Muscle of leg (tissue), 16 donors: ENCODE results near the gene NXF2B. TPM values are rescaled to one million over a fixed set of nuclear protein-coding genes. Genes with fewer than 3 reads are reported as not detected.
A peak's percentile ranks its signal among the peaks of the same experiment; 100 is the strongest.
"Not testable (repeated sequence)": the region's sequence is repeated elsewhere in the genome, so short reads cannot be mapped to it uniquely, and the experiment has no call there.

ENCODE experiments used
- DNase-seq: peaks from one replicate; pipeline ENCODE4 v3.0.0; 2013
- H3K27ac ChIP-seq: one replicate; pipeline ENCODE4 v1.5.1; 2013; ENCODE audit warnings: mild to moderate bottlenecking, low read length, control low read depth
- H3K27me3 ChIP-seq: one replicate; pipeline ENCODE4 v1.6.1; 2013; ENCODE audit warnings: low read length; ENCODE audit not compliant: control insufficient read depth, insufficient read depth
- H3K36me3 ChIP-seq: one replicate; pipeline ENCODE4 v1.6.1; 2013; ENCODE audit warnings: low read length; ENCODE audit not compliant: control insufficient read depth, insufficient read depth
- H3K4me1 ChIP-seq: one replicate; pipeline ENCODE4 v1.6.1; 2013; ENCODE audit warnings: low read length; ENCODE audit not compliant: control insufficient read depth, insufficient read depth
- H3K4me3 ChIP-seq: one replicate; pipeline ENCODE4 v1.5.1; 2013; ENCODE audit warnings: low read length, control low read depth
- H3K9me3 ChIP-seq: replicated peaks from 2 replicates; pipeline ENCODE4 v1.6.1; 2013; ENCODE audit warnings: low read depth, low read length; ENCODE audit not compliant: control insufficient read depth
- WGBS: methylation state at CpG from one replicate; pipeline ENCODE4 v1.1.5; 2013; ENCODE audit warnings: missing lambda C conversion rate; ENCODE audit not compliant: insufficient coverage; 5-methylcytosine and 5-hydroxymethylcytosine counted together
- long read RNA-seq, 11 donors: transcript quantifications; one replicate each; lab custom pipeline, GENCODE V29; 2026
- polyA plus RNA-seq, 8 donors: library from polyadenylated mRNA; unstranded; fragments of 120-200 nt; gene quantifications; one replicate each; pipeline versions ENCODE4 v1.2.1 to v1.2.3, GENCODE V29; 2013; ENCODE audit warnings: inconsistent platforms in 1 of 8, low replicate concordance in 1 of 8; ENCODE audit not compliant: insufficient read length in 8 of 8, insufficient read depth in 1 of 8
- total RNA-seq: library from RNA; stranded (reverse); fragments of 120-200 nt; gene quantifications from one replicate; pipeline ENCODE4 v1.2.4, GENCODE V29; 2013

NXF2B gene
- total RNA-seq = not detected
- not detected for polyA plus RNA-seq
- long read RNA-seq, donor 1 = 0 reads
- long read RNA-seq, donor 2 = 0 reads
- long read RNA-seq, donor 3 = 0 reads
- long read RNA-seq, donor 4 = 0 reads
- long read RNA-seq, donor 5 = 0 reads
- long read RNA-seq, donor 6 = 0 reads
- long read RNA-seq, donor 7 = 0 reads
- long read RNA-seq, donor 8 = 0 reads
- long read RNA-seq, donor 9 = 0 reads
- long read RNA-seq, donor 10 = 0 reads
- long read RNA-seq, donor 11 = 0 reads

GRCh38 chrX:102439908-102440307 is at the start of gene NXF2B:
Gene NXF2B (minus strand): TSS chrX:102440008. CDS start chrX:102380036, 59,972 bp downstream.
- H3K27ac ChIP-seq, H3K4me3 ChIP-seq, H3K27me3 ChIP-seq, H3K36me3 ChIP-seq, H3K4me1 ChIP-seq, H3K9me3 ChIP-seq, DNase-seq: not testable (repeated sequence)
- no CpG with 5 or more reads among the region's 11 CpGs for WGBS

GRCh38 chrX:102478765-102479164 is 39.0 kb upstream of the NXF2B start:
- not testable (repeated sequence) for H3K36me3 ChIP-seq, H3K9me3 ChIP-seq, H3K4me3 ChIP-seq, H3K27ac ChIP-seq, DNase-seq, H3K4me1 ChIP-seq, H3K27me3 ChIP-seq
- WGBS = no CpG with 5 or more reads among the region's 5 CpGs

GRCh38 chrX:102471762-102472220 is 32.0 kb upstream of the NXF2B start, which contains the start of gene TCP11X2:
Gene TCP11X2 (minus strand): TSS chrX:102471812.
- H3K4me3 ChIP-seq, DNase-seq, H3K4me1 ChIP-seq, H3K36me3 ChIP-seq, H3K9me3 ChIP-seq, H3K27me3 ChIP-seq, H3K27ac ChIP-seq: not testable (repeated sequence)
- no CpG with 5 or more reads among the region's 17 CpGs for WGBS

- H3K4me1 ChIP-seq, H3K4me3 ChIP-seq, DNase-seq, H3K9me3 ChIP-seq, H3K36me3 ChIP-seq, H3K27ac ChIP-seq, H3K27me3 ChIP-seq: not testable (repeated sequence)
- whole genome bisulfite sequencing = no CpG with 5 or more reads among the region's 3 CpGs
Measured at GRCh38 chrX:102470215-102470614, 30.4 kb upstream of the NXF2B start.

- not testable (repeated sequence) for H3K36me3 ChIP-seq, H3K27ac ChIP-seq, DNase-seq, H3K4me3 ChIP-seq, H3K4me1 ChIP-seq, H3K9me3 ChIP-seq, H3K27me3 ChIP-seq
- no CpG with 5 or more reads among the region's 4 CpGs for WGBS
Measured at GRCh38 chrX:102458615-102459014, 18.8 kb upstream of the NXF2B start.

- H3K27me3 ChIP-seq, H3K36me3 ChIP-seq, H3K9me3 ChIP-seq, DNase-seq, H3K4me3 ChIP-seq, H3K4me1 ChIP-seq, H3K27ac ChIP-seq: not testable (repeated sequence)
- WGBS = no CpG with 5 or more reads among the region's 4 CpGs
Measured at GRCh38 chrX:102414493-102414892, 25.3 kb downstream of the NXF2B start.

GRCh38 chrX:102345916-102346315 is 93.9 kb downstream of the NXF2B start:
- peak; percentile 48 for DNase-seq
- no peak overlapping the region for H3K27ac ChIP-seq
- WGBS = 43% methylated on average over 2 of the region's 3 CpGs
- peaks cover 4% of the 10 kb centered on the region for H3K9me3 ChIP-seq
- no peaks in the 10 kb centered on the region for H3K4me1 ChIP-seq
- no peak overlapping the region for H3K4me3 ChIP-seq
- H3K36me3 ChIP-seq = no peaks in the 10 kb centered on the region
- peaks cover 2% of the 10 kb centered on the region for H3K27me3 ChIP-seq

- DNase-seq = no peak
- WGBS = 0% methylated on average over 1 of the region's 2 CpGs
- H3K27me3 ChIP-seq = peaks cover 6% of the 10 kb centered on the region
- no peaks in the 10 kb centered on the region for H3K4me1 ChIP-seq
- H3K36me3 ChIP-seq = no peaks in the 10 kb centered on the region
- no peak overlapping the region for H3K27ac ChIP-seq
- no peak overlapping the region for H3K4me3 ChIP-seq
- no peaks in the 10 kb centered on the region for H3K9me3 ChIP-seq
Measured at GRCh38 chrX:102341867-102342266, 97.9 kb downstream of the NXF2B start.

- DNase-seq = peak; percentile 5
- Histone ChIP-seq H3K36me3 (no peaks in the 10 kb centered on the region), H3K4me1 (no peaks in the 10 kb centered on the region), H3K27ac (no peak overlapping the region), H3K27me3 (peaks cover 4% of the 10 kb centered on the region), H3K9me3 (no peaks in the 10 kb centered on the region), H3K4me3 (no peak overlapping the region)
- WGBS = 71% methylated on average over 13 of the region's 19 CpGs
Measured at GRCh38 chrX:102339312-102340298, 100.2 kb downstream of the NXF2B start.

GRCh38 chrX:102338162-102338561 is 101.6 kb downstream of the NXF2B start:
- Histone ChIP-seq H3K4me1 (no peaks in the 10 kb centered on the region), H3K36me3 (no peaks in the 10 kb centered on the region), H3K27me3 (peaks cover 4% of the 10 kb centered on the region), H3K27ac (no peak overlapping the region), H3K4me3 (no peak overlapping the region), H3K9me3 (no peaks in the 10 kb centered on the region)
- DNase-seq = no peak
- 80% methylated on average over 1 of the region's 4 CpGs for WGBS
